ENCODE measurements around the gene PICALM.

- TF ChIP-seq, protein P1, sequence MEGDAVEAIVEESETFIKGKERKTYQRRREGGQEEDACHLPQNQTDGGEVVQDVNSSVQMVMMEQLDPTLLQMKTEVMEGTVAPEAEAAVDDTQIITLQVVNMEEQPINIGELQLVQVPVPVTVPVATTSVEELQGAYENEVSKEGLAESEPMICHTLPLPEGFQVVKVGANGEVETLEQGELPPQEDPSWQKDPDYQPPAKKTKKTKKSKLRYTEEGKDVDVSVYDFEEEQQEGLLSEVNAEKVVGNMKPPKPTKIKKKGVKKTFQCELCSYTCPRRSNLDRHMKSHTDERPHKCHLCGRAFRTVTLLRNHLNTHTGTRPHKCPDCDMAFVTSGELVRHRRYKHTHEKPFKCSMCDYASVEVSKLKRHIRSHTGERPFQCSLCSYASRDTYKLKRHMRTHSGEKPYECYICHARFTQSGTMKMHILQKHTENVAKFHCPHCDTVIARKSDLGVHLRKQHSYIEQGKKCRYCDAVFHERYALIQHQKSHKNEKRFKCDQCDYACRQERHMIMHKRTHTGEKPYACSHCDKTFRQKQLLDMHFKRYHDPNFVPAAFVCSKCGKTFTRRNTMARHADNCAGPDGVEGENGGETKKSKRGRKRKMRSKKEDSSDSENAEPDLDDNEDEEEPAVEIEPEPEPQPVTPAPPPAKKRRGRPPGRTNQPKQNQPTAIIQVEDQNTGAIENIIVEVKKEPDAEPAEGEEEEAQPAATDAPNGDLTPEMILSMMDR (conservative IDR thresholded peaks at IDR 0.05; ENCODE audit: low read length), result no peak
- TF ChIP-seq EZH2phosphoT487 (IDR thresholded peaks at IDR 0.05; ENCODE audit: borderline replicate concordance), result no peak
These were observed 106.9 kb downstream of the PICALM start for GRCh38 chr11:85961930-85962363.

Measured in Loucy (cell line).